Lower lobe of right lung (tissue), 2 donors: ENCODE measurements around the gene HBA1. TPM values are rescaled to one million over a fixed set of nuclear protein-coding genes. Genes with fewer than 3 reads are reported as not detected.

Source experiments
- ATAC-seq, 2 donors: fragments of 200-7000 bp; cut with Tn5 transposase; one replicate each; pipeline ENCODE4 v1.9.1; 2020 to 2022; ENCODE audit warnings: mild to moderate bottlenecking in 2 of 2, moderate library complexity in 2 of 2
- DNase-seq: peaks from one replicate; pipeline ENCODE4 v3.0.0-alpha.2; 2020
- H3K27ac ChIP-seq: fragments of 200-600 bp; one replicate; pipeline ENCODE4 v1.8.0; 2022
- H3K27me3 ChIP-seq: fragments of 200-600 bp; one replicate; pipeline ENCODE4 v1.8.0; 2022; ENCODE audit warnings: low read depth
- H3K36me3 ChIP-seq: fragments of 200-600 bp; one replicate; pipeline ENCODE4 v1.8.0; 2022; ENCODE audit warnings: mild to moderate bottlenecking
- H3K4me1 ChIP-seq: fragments of 200-600 bp; one replicate; pipeline ENCODE4 v1.8.0; 2022
- H3K4me3 ChIP-seq: fragments of 200-600 bp; one replicate; pipeline ENCODE4 v1.8.0; 2022; ENCODE audit warnings: mild to moderate bottlenecking
- H3K9me3 ChIP-seq: fragments of 200-600 bp; one replicate; pipeline ENCODE4 v1.8.0; 2022
- intact Hi-C: fragments of 100-400 bp; cut with DNase I; formaldehyde crosslinking; loops from one replicate; pipeline ENCODE4 v1.11.0; 2022
- total RNA-seq: library from RNA; stranded (reverse); fragmentation: NEBNext Ultra II Directional; extraction: Animal tissue kit (Norgen Biotek cat#: 25700); gene quantifications from one replicate; pipeline ENCODE4 v1.2.1, GENCODE V29; 2021
- TF ChIP-seq, protein P1 (sequence below): fragments of 200-600 bp; IDR thresholded peaks from one replicate; pipeline ENCODE4 v1.8.0; 2022; ENCODE audit warnings: antibody characterized with exemption, mild to moderate bottlenecking
- donor health status: DM: no; HTN: yes; CAD: no; lungs with severe emphysema.

The HBA1 gene
- total RNA-seq, 1 donor from 2014 or later: 217 TPM

DNA sequence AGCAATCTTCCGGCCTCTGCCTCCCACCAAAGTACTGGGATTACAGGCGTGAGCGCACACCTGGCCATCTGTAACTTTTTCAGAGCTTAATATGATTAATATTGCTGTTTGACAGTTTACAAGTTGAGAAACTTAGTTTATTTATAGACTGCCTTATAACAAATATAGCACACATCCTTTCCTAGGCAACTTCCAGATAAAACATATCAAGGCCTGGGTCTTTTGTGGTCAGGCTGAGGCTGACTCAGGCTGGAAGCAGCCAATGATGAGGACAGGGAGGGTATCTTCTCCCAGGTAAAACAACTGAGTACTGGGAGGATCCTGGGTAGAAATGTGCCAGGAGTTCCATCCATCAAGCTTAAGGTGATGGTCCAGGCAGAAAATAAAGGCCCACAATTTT, 36.5 kb downstream of the HBA1 start:
- DNase-seq (peak; percentile 1), ATAC-seq (no peak)
- intact Hi-C loops: no loop called here
- TF ChIP-seq, protein P1, sequence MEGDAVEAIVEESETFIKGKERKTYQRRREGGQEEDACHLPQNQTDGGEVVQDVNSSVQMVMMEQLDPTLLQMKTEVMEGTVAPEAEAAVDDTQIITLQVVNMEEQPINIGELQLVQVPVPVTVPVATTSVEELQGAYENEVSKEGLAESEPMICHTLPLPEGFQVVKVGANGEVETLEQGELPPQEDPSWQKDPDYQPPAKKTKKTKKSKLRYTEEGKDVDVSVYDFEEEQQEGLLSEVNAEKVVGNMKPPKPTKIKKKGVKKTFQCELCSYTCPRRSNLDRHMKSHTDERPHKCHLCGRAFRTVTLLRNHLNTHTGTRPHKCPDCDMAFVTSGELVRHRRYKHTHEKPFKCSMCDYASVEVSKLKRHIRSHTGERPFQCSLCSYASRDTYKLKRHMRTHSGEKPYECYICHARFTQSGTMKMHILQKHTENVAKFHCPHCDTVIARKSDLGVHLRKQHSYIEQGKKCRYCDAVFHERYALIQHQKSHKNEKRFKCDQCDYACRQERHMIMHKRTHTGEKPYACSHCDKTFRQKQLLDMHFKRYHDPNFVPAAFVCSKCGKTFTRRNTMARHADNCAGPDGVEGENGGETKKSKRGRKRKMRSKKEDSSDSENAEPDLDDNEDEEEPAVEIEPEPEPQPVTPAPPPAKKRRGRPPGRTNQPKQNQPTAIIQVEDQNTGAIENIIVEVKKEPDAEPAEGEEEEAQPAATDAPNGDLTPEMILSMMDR: no peak
- Histone ChIP-seq H3K36me3 (peaks cover 96% of the 10 kb centered on the region), H3K9me3 (no peaks in the 10 kb centered on the region), H3K27ac (no peak overlapping the region), H3K4me1 (no peaks in the 10 kb centered on the region), H3K27me3 (no peaks in the 10 kb centered on the region), H3K4me3 (no peak overlapping the region)

DNA sequence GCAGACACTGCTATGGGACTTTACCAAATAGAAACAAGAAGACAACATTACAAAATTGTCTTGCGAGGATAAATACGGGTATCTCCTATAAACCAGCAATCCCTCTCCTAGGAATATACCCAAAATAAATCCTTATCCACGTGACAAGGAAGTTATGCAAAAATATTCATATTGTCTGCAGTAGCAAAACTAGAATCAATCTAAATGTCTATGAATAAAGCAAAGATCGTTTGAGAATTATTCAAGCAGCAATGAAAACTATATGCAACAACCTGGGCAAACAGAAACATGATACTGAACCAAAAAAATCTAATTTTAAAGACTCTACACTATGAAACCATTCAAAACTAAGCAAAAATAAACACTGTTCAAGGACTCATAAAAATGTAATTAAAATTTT, 43.5 kb downstream of the HBA1 start:
- peaks cover 100% of the 10 kb centered on the region for H3K36me3 ChIP-seq
- no peaks in the 10 kb centered on the region for H3K4me1 ChIP-seq
- intact Hi-C loops: no loop called here
- no peaks in the 10 kb centered on the region for H3K9me3 ChIP-seq
- H3K27me3 ChIP-seq: no peaks in the 10 kb centered on the region
- TF ChIP-seq, protein P1: no peak
- H3K27ac ChIP-seq: no peak overlapping the region
- no peak for ATAC-seq
- DNase-seq: no peak
- H3K4me3 ChIP-seq: no peak overlapping the region

Other genes with a start within 250 kb of the HBA1 start
- gene POLR3K, start 123.1 kb upstream of the HBA1 start, total RNA-seq: 12.1 TPM
- gene SNRNP25, start 122.9 kb upstream of the HBA1 start, total RNA-seq: 18.5 TPM
- 35.9 TPM for gene RHBDF1, start 104.0 kb upstream of the HBA1 start, total RNA-seq
- gene MPG, start 98.5 kb upstream of the HBA1 start, total RNA-seq: 38.5 TPM
- gene NPRL3, start 38.0 kb upstream of the HBA1 start, total RNA-seq: 29.1 TPM
- not detected for gene HBZ, start 24.0 kb upstream of the HBA1 start, total RNA-seq
- not detected for gene HBM, start 10.7 kb upstream of the HBA1 start, total RNA-seq
- gene HBA2, start 3.8 kb upstream of the HBA1 start, total RNA-seq: 232 TPM
- not detected for gene HBQ1, start 3.8 kb downstream of the HBA1 start, total RNA-seq
- gene LUC7L, start 52.8 kb downstream of the HBA1 start, total RNA-seq: 70.9 TPM
- 51.7 TPM for gene FAM234A, start 58.1 kb downstream of the HBA1 start, total RNA-seq
- gene RGS11, start 99.3 kb downstream of the HBA1 start, total RNA-seq: 8.2 TPM
- not detected for gene ARHGDIG, start 103.9 kb downstream of the HBA1 start, total RNA-seq
- not detected for gene PDIA2, start 106.5 kb downstream of the HBA1 start, total RNA-seq
- 22.4 TPM for gene AXIN1, start 176.0 kb downstream of the HBA1 start, total RNA-seq
- 43.4 TPM for gene MRPL28, start 193.9 kb downstream of the HBA1 start, total RNA-seq
- gene PGAP6, start 205.3 kb downstream of the HBA1 start, total RNA-seq: 55.8 TPM
- gene NME4, start 220.5 kb downstream of the HBA1 start, total RNA-seq: 42.3 TPM
- 10.1 TPM for gene DECR2, start 225.2 kb downstream of the HBA1 start, total RNA-seq
- gene RAB11FIP3, start 249.0 kb downstream of the HBA1 start, total RNA-seq: 32.2 TPM